HCT116 (cell line): Measurements from ENCODE around the gene PCMTD2. TPM values are rescaled to one million over a fixed set of nuclear protein-coding genes. Genes with fewer than 3 reads are reported as not detected.

ENCODE experiments used
- ATAC-seq: fragments of 200-7000 bp; cut with Tn5 transposase; 2 replicates; pipeline ENCODE4 v1.9.1; 2020; ENCODE audit warnings: mild to moderate bottlenecking, moderate library complexity
- BruUV-seq: library from RNA; stranded (reverse); fragments of 400-500 nt; replicated peaks from 2 replicates; lab custom pipeline; 2021; lab: Mats Ljungman, UMichigan
- CTCF ChIA-PET: fragments of 300-600 bp; sonication (Branson Sonifier 250); formaldehyde crosslinking; loops from one replicate; lab custom pipeline; 2021; ENCODE audit warnings: antibody characterized with exemption; lab: Charles Lee
- POLR2A ChIA-PET: fragments of 300-600, 350-600 bp; sonication (Branson Sonifier 250); formaldehyde crosslinking; loops from one replicate; lab custom pipeline; 2021; ENCODE audit warnings: antibody characterized with exemption; lab: Charles Lee
- RAD21 ChIA-PET, 2 experiments: fragments of 300-600 bp; sonication (Branson Sonifier 250); formaldehyde crosslinking; loops; one replicate each; lab custom pipeline; 2023; ENCODE audit warnings: low total read pairs in 2 of 2; ENCODE audit not compliant: uncharacterized antibody in 2 of 2, unreplicated experiment in 2 of 2, low non-redundant PET in 1 of 2; lab: Charles Lee
- DNase-seq: peaks from one replicate; pipeline ENCODE4 v3.0.0-alpha.2; 2010; ENCODE audit warnings: low read depth, low spot score
- H2AFZ ChIP-seq: fragments of 200-600 bp; shearing (Covaris generic), sonication (generic); 2 replicates; pipeline ENCODE4 v1.6.1; 2017; ENCODE audit warnings: low read depth, mixed run types, mixed read lengths, antibody characterized with exemption, low read length; ENCODE audit not compliant: poor library complexity, severe bottlenecking
- H3K27ac ChIP-seq: 2 replicates; pipeline ENCODE4 v1.5.1; 2012; ENCODE audit warnings: low read depth, low read length
- H3K27me3 ChIP-seq: fragments of 200-600 bp; sonication (generic); 2 replicates; pipeline ENCODE4 v1.6.1; 2016; ENCODE audit warnings: mixed run types, low read length, mixed read lengths; ENCODE audit not compliant: insufficient read depth
- H3K36me3 ChIP-seq, 2 experiments: fragments of 200-500 bp in 1 of 2; fragments of 200-600 bp in 1 of 2; sonication (Bioruptor generic) in 1 of 2; sonication (generic) in 1 of 2; 2 replicates each; pipeline versions ENCODE4 v1.5.1 to v1.6.1; 2014 to 2016; ENCODE audit warnings: low read length in 2 of 2, inconsistent platforms in 1 of 2, mixed read lengths in 1 of 2, mixed run types in 1 of 2; ENCODE audit not compliant: insufficient read depth in 2 of 2, control insufficient read depth in 1 of 2
- H3K4me1 ChIP-seq, 2 experiments: fragments of 200-600 bp in 1 of 2; sonication (generic) in 1 of 2; 2 replicates each; pipeline versions ENCODE4 v1.5.1 to v1.6.1; 2012 to 2017; ENCODE audit warnings: low read length in 2 of 2, inconsistent platforms in 1 of 2, mild to moderate bottlenecking in 1 of 2, mixed read lengths in 1 of 2, mixed run types in 1 of 2, moderate library complexity in 1 of 2; ENCODE audit not compliant: insufficient read depth in 2 of 2, control insufficient read depth in 1 of 2
- H3K4me2 ChIP-seq: fragments of 200-600 bp; sonication (generic); 2 replicates; pipeline ENCODE4 v1.6.1; 2017; ENCODE audit warnings: mixed run types, low read length, mixed read lengths
- H3K4me3 ChIP-seq, 2 experiments: fragments of 200-600 bp in 1 of 2; sonication (generic) in 1 of 2; replicated peaks in 1 of 2; 2 replicates each; pipeline ENCODE4 v1.5.1; 2011 to 2016; ENCODE audit warnings: low read length in 2 of 2, control low read depth in 1 of 2, low read depth in 1 of 2, mild to moderate bottlenecking in 1 of 2, mixed read lengths in 1 of 2, mixed run types in 1 of 2
- H3K79me2 ChIP-seq: fragments of 200-600 bp; sonication (generic); 2 replicates; pipeline ENCODE4 v1.6.1; 2017; ENCODE audit warnings: mild to moderate bottlenecking, mixed run types, low read length, moderate library complexity, mixed read lengths; ENCODE audit not compliant: insufficient read depth
- H3K9ac ChIP-seq: fragments of 200-600 bp; sonication (generic); 2 replicates; pipeline ENCODE4 v1.6.1; 2016; ENCODE audit warnings: low read length, mixed read lengths
- H3K9me2 ChIP-seq: fragments of 200-600 bp; sonication (generic), shearing (Covaris generic); 2 replicates; pipeline ENCODE4 v1.6.1; 2017; ENCODE audit warnings: mixed run types, mild to moderate bottlenecking, moderate library complexity; ENCODE audit not compliant: insufficient read depth
- H3K9me3 ChIP-seq, 2 experiments: fragments of 200-500 bp in 1 of 2; fragments of 200-600 bp in 1 of 2; sonication (Bioruptor generic) in 1 of 2; sonication (generic) in 1 of 2; 2 replicates each; pipeline ENCODE4 v1.6.1; 2014 to 2017; ENCODE audit warnings: low read length in 2 of 2, mixed read lengths in 2 of 2, inconsistent platforms in 1 of 2, low read depth in 1 of 2, mild to moderate bottlenecking in 1 of 2, mixed run types in 1 of 2, moderate library complexity in 1 of 2; ENCODE audit not compliant: control insufficient read depth in 1 of 2, insufficient read depth in 1 of 2
- H4K20me1 ChIP-seq: fragments of 200-600 bp; sonication (generic), shearing (Covaris generic); 2 replicates; pipeline ENCODE4 v1.6.1; 2017; ENCODE audit warnings: mixed run types, mild to moderate bottlenecking, moderate library complexity; ENCODE audit not compliant: insufficient read depth
- CEBPB ChIP-seq: IDR thresholded peaks from 2 replicates; pipeline ENCODE4 v1.6.1; 2012; ENCODE audit warnings: low read depth
- EZH2 ChIP-seq: fragments of 200-600 bp; sonication (generic); IDR thresholded peaks from 2 replicates; pipeline ENCODE4 v1.6.1; 2017; ENCODE audit warnings: antibody characterized with exemption, mixed run types
- EZH2phosphoT487 ChIP-seq: fragments of 200-600 bp; IDR thresholded peaks from 2 replicates; pipeline ENCODE4 v1.6.1; 2018; ENCODE audit warnings: antibody characterized with exemption, borderline replicate concordance
- POLR2A ChIP-seq: IDR thresholded peaks from 2 replicates; pipeline ENCODE4 v1.7.0; 2011; ENCODE audit warnings: borderline replicate concordance; ENCODE audit not compliant: insufficient read depth, insufficient read length; ENCODE audit errors: extremely low read depth
- SIN3A ChIP-seq: IDR thresholded peaks from 2 replicates; pipeline ENCODE4 v1.6.1; 2012; ENCODE audit warnings: low read depth
- SP1 ChIP-seq: IDR thresholded peaks from 2 replicates; pipeline ENCODE4 v1.6.1; 2012; ENCODE audit warnings: low read depth
- ZNF274 ChIP-seq: fragments of 200-500 bp; sonication (Bioruptor generic); IDR thresholded peaks from 2 replicates; pipeline ENCODE4 v1.6.1; 2014; ENCODE audit warnings: mild to moderate bottlenecking, low read depth, low read length, inconsistent platforms
- intact Hi-C: fragments of 100-400 bp; cut with micrococcal nuclease; formaldehyde crosslinking; loops from 2 replicates; pipeline ENCODE4 v1.10.0; 2022
- total RNA-seq: library from RNA; stranded (reverse); gene quantifications from one replicate; pipeline ENCODE4 v1.2.1, GENCODE V29; 2021; ENCODE audit not compliant: unreplicated experiment
- TF ChIP-seq, protein P1 (sequence below): IDR thresholded peaks from 2 replicates; pipeline ENCODE4 v1.6.1; 2012; ENCODE audit warnings: low read depth
- TF ChIP-seq, protein P2 (sequence below): IDR thresholded peaks from 2 replicates; pipeline ENCODE4 v1.6.1; 2012

PCMTD2 gene
- total RNA-seq, 1 experiment from 2014 or later, result 44.7 TPM

DNA sequence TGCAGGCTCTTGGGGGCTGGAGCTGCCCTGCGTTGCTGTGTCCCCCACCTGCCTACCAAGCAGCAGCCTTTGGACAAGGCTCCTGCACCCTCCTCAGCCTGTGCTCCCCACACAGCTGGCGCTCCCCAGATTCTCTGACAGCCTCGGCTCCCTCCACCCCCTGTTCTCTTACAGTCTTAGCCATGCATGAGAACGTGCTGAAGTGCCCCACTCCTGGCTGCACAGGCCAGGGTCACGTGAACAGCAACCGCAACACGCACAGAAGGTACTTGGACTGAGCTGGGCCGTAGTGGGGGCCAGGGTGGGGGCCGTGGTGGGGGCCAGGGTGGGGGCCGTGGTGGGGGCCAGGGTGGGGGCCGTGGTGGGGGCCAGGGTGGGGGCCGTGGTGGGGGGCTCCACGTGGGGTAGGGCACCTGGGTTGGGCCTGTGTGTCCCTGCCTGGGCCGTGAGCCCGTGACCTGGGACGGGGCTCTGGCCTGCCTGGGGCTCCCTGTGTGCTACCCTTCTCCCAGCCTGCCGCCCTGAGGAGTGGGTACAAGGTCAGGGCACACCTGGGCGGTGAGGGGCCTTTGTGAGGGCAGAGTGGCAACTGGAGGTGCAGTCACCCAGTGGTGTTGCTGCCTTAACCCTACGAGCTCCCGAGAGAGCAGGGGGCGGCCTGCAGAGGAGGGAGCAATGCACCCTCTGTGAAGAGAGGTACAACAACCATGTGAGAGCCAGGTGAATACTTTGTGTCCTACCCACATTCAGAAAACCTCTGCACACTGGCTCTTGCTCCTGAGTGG is 43.5 kb upstream of the PCMTD2 start:
- Histone ChIP-seq H3K36me3 (no peaks in the 10 kb centered on the region), H3K79me2 (no peaks in the 10 kb centered on the region), H3K4me3 (no peak overlapping the region), H3K27me3 (no peaks in the 10 kb centered on the region), H3K9me2 (no peaks in the 10 kb centered on the region), H3K9me3 (no peaks in the 10 kb centered on the region)
- BruUV-seq, result no TSS peak
- CTCF ChIA-PET, result no interaction called here
- no peak for DNase-seq
- no peak for TF ChIP-seq CEBPB
- TF ChIP-seq, protein P1, sequence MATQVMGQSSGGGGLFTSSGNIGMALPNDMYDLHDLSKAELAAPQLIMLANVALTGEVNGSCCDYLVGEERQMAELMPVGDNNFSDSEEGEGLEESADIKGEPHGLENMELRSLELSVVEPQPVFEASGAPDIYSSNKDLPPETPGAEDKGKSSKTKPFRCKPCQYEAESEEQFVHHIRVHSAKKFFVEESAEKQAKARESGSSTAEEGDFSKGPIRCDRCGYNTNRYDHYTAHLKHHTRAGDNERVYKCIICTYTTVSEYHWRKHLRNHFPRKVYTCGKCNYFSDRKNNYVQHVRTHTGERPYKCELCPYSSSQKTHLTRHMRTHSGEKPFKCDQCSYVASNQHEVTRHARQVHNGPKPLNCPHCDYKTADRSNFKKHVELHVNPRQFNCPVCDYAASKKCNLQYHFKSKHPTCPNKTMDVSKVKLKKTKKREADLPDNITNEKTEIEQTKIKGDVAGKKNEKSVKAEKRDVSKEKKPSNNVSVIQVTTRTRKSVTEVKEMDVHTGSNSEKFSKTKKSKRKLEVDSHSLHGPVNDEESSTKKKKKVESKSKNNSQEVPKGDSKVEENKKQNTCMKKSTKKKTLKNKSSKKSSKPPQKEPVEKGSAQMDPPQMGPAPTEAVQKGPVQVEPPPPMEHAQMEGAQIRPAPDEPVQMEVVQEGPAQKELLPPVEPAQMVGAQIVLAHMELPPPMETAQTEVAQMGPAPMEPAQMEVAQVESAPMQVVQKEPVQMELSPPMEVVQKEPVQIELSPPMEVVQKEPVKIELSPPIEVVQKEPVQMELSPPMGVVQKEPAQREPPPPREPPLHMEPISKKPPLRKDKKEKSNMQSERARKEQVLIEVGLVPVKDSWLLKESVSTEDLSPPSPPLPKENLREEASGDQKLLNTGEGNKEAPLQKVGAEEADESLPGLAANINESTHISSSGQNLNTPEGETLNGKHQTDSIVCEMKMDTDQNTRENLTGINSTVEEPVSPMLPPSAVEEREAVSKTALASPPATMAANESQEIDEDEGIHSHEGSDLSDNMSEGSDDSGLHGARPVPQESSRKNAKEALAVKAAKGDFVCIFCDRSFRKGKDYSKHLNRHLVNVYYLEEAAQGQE, result no peak
- TF ChIP-seq ZNF274, result no peak
- TF ChIP-seq EZH2, result no peak
- TF ChIP-seq POLR2A, result no peak
- TF ChIP-seq, protein P2, sequence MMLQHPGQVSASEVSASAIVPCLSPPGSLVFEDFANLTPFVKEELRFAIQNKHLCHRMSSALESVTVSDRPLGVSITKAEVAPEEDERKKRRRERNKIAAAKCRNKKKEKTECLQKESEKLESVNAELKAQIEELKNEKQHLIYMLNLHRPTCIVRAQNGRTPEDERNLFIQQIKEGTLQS, result no peak
- no peak for TF ChIP-seq EZH2phosphoT487
- no peak for TF ChIP-seq SIN3A
- TF ChIP-seq SP1, result no peak
- TF ChIP-seq, all 23 proteins: peak for 0
- H4K20me1 ChIP-seq, result no peaks in the 10 kb centered on the region
- no peak overlapping the region for H3K27ac ChIP-seq
- no peak overlapping the region for H3K9ac ChIP-seq
- no peak overlapping the region for H2AFZ ChIP-seq
- ChIA-PET RAD21 (no interaction called here), POLR2A (no interaction called here)
- H3K4me1 ChIP-seq, result no peaks in the 10 kb centered on the region
- ATAC-seq, result no peak
- intact Hi-C loops, result no loop called here
- H3K4me2 ChIP-seq, result no peak overlapping the region
